Measurements from ENCODE around the gene ARHGAP35. TPM values are rescaled to one million over a fixed set of nuclear protein-coding genes. Genes with fewer than 3 reads are reported as not detected.

The ARHGAP35 gene
- total RNA-seq, 1 donor from 2014 or later, result 63.8 TPM

- H3K9me3 ChIP-seq, result no peaks in the 10 kb centered on the region
- H3K27me3 ChIP-seq, result no peaks in the 10 kb centered on the region
- DNase-seq (no peak), ATAC-seq (no peak)
- intact Hi-C loops (cut with DNase I), result no loop called here
- H3K36me3 ChIP-seq, result no peaks in the 10 kb centered on the region
- no peak overlapping the region for H3K27ac ChIP-seq
- TF ChIP-seq CTCF (IDR thresholded peaks at IDR 0.05), result no peak
- no peaks in the 10 kb centered on the region for H3K4me1 ChIP-seq
- no peak overlapping the region for H3K4me3 ChIP-seq
Observed at GRCh38 chr19:46830864-46831263, 29.9 kb upstream of the ARHGAP35 start.

- ATAC-seq, result no peak
- H3K9me3 ChIP-seq, result no peaks in the 10 kb centered on the region
- no peaks in the 10 kb centered on the region for H3K4me1 ChIP-seq
- no peaks in the 10 kb centered on the region for H3K27me3 ChIP-seq
- no peak overlapping the region for H3K4me3 ChIP-seq
- no peak for TF ChIP-seq CTCF (IDR thresholded peaks at IDR 0.05)
- peaks cover 17% of the 10 kb centered on the region for H3K36me3 ChIP-seq
- no peak for DNase-seq
- no peak overlapping the region for H3K27ac ChIP-seq
- intact Hi-C loops (cut with DNase I), result no loop called here
Observed at GRCh38 chr19:46834121-46834520, 26.7 kb upstream of the ARHGAP35 start.

DNA sequence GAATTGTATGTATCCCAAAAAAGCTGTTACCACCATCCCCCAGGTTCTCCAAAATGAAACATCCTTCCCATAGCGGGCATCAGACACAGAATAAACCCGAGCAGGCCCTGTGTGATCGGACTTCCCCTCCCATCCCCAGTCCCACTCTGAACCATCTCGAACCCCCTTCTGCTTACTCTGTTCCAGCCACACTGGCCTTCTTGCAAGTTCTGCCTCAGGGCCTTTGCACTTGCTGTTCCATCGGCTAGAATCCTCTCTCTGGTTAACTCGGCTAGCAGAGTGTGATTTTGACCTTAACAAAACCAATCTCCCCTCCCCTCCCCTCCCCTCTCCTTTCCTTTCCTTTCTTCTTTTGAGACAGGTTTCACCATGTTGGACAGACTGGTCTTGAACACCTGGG lies 25.8 kb upstream of the ARHGAP35 start:
- Histone ChIP-seq H3K27ac (no peak overlapping the region), H3K27me3 (no peaks in the 10 kb centered on the region), H3K4me1 (peaks cover 1% of the 10 kb centered on the region), H3K9me3 (no peaks in the 10 kb centered on the region), H3K4me3 (no peak overlapping the region), H3K36me3 (peaks cover 25% of the 10 kb centered on the region)
- no peak for ATAC-seq
- no peak for DNase-seq
- no peak for TF ChIP-seq CTCF (IDR thresholded peaks at IDR 0.05)
- intact Hi-C loops (cut with DNase I), result no loop called here

GRCh38 chr19:46838160-46838559 lies 22.6 kb upstream of the ARHGAP35 start:
- H3K36me3 ChIP-seq, result peaks cover 38% of the 10 kb centered on the region
- H3K4me3 ChIP-seq, result no peak overlapping the region
- H3K27ac ChIP-seq, result no peak overlapping the region
- TF ChIP-seq CTCF (IDR thresholded peaks at IDR 0.05), result no peak
- no peaks in the 10 kb centered on the region for H3K27me3 ChIP-seq
- intact Hi-C loops (cut with DNase I), result no loop called here
- ATAC-seq, result no peak
- no peaks in the 10 kb centered on the region for H3K9me3 ChIP-seq
- peaks cover 10% of the 10 kb centered on the region for H3K4me1 ChIP-seq
- DNase-seq, result no peak

DNA sequence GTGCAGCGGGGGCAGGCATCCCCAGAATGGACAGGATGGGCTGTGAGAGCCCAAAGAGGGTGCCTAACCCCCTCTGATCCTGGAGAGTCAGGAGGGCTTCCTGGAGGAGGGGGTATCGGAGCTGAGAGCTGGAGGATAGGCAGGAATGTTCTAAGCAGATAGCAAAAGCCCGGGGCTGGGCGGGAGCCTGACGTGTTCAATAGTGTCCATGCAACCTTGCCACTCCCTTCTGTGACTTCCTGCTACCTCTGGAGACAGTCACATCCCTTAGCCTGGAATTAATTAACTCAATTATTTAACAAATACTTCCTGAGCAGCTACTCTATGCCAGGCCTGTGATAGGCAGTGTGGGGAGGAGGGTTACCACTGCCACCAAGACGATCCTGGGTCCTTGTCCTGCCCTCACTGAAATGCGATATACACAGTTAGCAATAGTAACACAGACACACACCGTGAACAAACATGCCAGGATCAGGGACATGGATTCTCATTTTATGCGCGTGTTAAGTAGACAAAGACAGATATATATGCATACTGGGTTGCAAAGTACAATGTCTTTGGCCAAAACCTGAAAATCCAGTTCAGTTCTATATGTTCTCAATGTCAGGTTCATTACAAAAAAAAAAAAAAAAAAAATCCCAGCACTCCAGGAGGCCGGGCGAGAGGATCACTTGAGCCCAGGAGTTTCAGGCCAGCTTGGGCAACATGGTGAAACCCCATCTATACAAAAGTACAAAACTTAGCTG lies 20.9 kb upstream of the ARHGAP35 start:
- no peak for DNase-seq
- H3K36me3 ChIP-seq, result peaks cover 56% of the 10 kb centered on the region

More for the DNA sequence above, 20.9 kb upstream of the ARHGAP35 start:
- intact Hi-C loops (cut with DNase I), result loop anchor here (5.0 kb wide), 1 partner anchor 83 kb away; no protein-coding TSS in a partner anchor
- ATAC-seq, result peak; percentile 19
- no peaks in the 10 kb centered on the region for H3K27me3 ChIP-seq
- TF ChIP-seq CTCF (IDR thresholded peaks at IDR 0.05), result no peak
- H3K9me3 ChIP-seq, result no peaks in the 10 kb centered on the region
- peaks cover 10% of the 10 kb centered on the region for H3K4me1 ChIP-seq
- no peak overlapping the region for H3K4me3 ChIP-seq
- peak overlapping the region; percentile 11 for H3K27ac ChIP-seq

Measured in upper lobe of right lung (tissue), 1 donor.